EH (cell line): ENCODE results near the gene SNF8.
"Not testable (repeated sequence)": the region's sequence is repeated elsewhere in the genome, so short reads cannot be mapped to it uniquely, and the experiment has no call there.

Experiments used
- DNase-seq: peaks from one replicate; pipeline ENCODE4 v3.0.0-alpha.2; 2015; ENCODE audit warnings: low read depth

Gene SNF8, protein sequence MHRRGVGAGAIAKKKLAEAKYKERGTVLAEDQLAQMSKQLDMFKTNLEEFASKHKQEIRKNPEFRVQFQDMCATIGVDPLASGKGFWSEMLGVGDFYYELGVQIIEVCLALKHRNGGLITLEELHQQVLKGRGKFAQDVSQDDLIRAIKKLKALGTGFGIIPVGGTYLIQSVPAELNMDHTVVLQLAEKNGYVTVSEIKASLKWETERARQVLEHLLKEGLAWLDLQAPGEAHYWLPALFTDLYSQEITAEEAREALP

DNA sequence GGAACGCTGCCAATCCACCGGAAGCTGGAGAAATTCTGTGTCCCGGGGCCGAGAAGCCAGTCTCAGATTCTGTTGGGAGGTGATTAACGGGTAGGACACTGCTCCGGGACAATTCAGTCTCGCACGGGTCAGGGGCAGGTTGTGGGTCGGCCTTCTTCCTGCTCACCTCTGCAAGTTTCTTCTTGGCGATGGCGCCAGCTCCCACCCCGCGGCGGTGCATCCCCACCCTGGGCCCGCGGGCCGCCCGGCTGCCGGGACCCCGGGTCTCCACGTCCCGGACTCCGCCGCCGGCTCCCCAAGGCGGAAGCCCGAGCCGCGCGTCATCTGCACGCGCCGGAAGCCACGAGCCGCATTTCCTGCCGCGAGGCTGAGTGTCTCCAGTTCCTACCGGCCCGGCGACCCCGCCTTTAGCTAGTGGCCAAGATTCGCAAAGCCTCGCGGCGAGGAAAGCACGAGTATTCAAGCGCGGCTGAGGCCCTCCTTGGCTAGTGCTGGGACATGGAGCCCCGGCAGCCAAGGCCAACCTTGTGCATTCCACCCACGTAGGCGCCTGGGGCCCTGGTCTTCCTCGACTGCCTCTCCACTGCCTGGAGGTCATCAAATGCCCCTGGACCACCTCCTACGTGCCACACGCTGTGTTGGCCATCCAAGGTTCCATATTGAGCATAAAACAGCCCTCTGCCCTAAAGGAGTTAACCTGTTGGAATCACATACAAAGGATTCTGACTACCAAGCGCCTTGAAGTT lies at the start of gene SNF8:
Gene SNF8 (minus strand): TSS at position 328 of the 746 bp plus-strand sequence. CDS start 108 bp downstream, at position 220.
- DNase-seq: peak; percentile 89

DNA sequence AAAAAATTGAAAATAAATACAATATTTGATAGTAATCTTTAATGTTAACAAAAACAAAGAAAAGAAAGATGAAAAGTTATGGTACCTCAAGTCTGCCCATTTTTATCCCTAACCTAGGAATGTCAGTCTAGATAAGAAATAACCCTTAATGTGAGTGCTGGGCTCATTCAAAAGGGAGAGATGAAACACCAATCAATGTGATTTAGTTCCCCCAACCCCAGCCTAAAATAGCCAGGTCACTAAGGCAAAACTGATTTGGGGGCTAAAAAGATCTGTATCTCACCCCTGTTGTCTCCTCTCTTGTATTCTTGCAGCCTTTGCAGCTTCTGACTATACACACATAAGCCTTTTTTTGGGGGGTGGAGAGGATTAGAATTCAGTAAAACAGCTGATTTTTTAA lies 49.3 kb upstream of the SNF8 start:
- DNase-seq: no peak

DNA sequence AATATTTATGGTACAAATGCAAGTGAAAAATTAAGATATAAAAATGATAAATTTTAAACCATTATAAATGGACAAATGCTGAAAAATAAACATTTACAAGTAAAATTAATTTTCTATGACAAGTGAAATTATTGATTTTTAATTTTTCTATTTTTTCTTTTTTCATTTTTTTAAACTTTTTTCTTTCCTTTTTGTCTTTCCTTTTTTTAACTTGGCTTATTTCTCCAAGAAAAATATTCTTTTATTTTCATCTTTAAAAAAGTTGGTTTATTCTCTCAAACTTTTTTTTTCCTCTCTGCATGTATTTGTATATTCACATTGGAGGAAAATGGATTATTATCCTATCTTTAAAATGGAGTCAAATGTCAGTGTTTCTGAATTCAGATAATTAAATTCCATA lies 48.7 kb upstream of the SNF8 start:
- DNase-seq: no peak

DNA sequence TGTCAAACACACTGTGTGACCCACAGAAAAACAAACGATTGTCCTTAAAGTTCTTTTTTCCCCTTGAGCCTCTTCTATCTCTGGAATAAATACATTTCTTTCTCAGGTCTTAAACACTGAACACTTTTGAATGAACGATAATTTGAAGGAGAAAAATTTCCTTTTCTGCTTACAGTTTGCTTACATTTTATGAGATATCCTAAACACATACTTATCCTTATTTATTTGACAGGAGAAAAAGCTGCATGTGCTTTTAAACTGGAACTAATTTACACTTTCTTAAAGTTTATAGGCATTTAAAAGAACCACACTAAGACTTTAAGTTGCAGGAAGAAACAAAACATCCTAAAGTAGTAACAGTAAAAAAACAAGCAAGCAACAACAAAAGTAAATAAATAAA lies 47.8 kb upstream of the SNF8 start:
- DNase-seq: no peak

DNA sequence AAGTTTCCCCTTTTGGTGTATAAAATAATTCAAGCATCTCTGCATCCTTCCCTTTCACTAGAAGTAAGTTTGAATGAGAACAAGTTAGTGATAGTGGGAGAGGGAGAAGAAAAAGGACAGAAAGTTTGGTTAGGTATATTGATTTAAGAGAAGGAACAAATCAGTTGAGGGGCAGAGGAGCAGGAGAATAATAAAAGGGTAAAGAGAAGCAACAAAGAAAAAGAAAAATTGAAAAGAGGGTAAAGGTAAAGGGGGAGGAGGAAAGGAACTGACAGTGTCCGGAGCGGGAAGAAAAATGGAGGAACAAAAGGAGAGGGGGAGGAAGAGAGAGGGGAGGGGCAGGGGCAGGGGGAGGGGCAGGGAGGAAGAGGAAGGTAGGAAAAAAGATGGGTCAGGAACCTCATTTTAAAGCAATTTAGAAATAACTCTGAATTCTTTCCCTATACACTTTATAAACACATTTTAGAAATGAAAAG lies 46.3 kb upstream of the SNF8 start:
- no peak for DNase-seq

DNA sequence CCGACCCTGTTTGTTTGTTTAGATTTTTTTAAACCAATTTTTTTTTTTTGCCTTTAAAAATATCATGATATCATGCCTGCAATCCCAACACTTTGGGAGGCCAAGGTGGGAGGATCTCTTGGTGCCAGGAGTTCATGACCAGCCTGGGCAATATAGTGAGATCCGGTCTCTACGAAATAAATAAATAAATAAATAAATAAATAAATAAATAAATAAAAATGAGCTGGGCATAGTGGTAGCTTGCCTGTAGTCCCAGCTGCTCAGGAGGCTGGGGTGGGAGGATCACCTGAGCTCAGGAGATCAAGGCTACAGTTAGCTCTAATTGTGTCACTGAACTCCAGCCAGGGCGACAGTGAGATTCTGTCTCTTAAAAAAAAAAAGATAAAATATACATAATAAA lies 44.5 kb upstream of the SNF8 start:
- no peak for DNase-seq

DNA sequence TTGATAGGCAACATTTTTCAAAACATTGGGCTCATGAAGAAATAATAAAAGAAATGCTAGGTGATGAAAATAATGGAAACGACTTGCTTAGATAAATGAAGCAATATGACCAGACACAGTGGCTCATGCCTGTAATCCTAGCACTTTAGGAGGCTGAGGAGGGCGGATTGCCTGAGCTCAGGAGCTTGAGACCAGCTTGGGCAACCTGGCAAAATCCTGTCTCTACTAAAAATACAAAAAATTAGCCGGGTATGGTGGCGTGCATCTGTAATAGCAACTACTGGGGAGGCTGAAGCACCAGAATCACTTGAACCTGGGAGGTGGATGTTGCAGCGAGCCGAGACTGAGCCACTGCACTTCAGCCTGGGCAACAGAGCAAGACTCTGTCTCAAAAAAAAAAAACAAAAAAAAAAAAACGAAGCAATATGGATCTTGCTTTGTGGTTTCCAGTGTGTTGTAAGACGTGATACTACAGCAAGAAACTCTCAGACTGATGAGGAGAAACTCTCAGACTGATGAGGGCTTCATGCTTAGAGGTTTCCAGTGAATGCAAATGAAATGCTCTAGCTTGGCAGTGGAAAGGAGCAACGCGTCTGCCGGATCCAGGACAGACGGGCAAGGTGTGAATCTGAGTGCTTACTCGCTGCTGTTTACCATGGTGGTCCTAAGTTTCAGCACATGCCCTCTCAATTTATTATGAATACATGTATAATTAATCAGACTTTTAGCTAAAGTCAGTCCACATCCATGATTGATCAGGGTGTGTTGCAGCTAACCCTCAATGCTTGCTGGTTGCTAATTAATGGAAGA lies 41.0 kb upstream of the SNF8 start:
- no peak for DNase-seq

DNA sequence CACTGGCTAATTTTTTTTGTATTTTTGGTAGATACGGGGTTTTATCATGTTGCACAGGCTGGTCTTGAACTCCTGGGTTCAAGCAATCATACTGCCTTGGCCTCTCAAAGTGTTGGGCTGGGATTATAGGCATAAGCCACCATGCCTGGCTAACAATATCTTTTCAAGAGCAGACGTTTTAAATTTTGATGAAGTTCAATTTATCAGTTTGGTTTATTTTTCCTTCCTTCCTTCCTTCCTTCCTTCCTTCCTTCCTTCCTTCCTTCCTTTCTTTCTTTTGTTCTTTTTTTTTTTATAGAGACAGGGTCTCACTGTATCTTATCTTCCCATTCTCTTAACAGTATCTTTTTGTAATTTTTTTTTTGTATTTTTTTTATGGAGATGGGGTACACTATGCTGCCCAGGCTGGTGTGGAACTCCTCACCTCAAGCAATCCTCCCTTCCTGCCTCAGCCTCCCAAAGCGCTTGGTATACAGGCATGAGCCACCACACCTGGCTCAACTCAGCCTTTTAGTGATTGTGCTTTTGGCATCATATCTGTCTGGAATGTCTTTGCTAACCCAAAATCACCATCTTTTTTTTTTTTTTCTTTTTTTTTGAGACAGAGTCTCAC lies 37.4 kb upstream of the SNF8 start:
- DNase-seq: no peak

DNA sequence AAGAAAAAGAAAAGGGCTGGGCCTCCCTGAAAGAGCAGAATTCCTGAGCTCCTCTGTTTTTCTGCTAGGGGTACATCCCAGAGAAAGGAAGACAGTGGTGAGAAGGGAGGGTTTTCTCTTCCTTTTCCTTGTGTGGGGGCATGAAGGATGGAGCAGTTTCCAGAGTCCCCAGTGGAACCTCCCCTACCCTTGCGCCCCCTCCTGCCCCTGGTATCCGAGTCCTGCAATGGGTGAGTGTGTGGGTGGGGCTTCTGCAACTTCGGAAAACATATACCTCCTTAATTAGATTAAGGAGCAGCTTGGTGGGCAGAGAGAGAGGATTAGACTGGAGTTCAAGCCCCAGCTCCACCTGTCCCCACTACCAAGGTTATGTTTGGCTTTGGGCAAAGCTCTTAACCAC lies 29.2 kb upstream of the SNF8 start:
- DNase-seq: no peak

DNA sequence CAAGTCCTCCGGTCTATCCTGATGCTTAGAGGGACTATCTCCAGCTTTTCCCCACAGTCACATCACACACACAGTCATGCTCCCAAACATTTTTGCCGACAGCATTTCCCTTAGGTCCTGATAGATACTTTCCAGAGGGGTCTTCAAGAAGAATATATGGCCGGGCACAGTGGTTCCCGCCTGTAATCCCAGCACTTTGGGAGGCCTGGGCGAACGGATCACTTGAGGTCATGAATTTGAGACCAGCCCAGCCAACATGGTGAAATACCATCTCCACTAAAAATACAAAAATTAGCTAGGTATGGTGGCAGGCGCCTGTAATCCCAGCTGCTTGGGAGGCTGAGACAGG lies 28.1 kb upstream of the SNF8 start:
- DNase-seq: no peak

DNA sequence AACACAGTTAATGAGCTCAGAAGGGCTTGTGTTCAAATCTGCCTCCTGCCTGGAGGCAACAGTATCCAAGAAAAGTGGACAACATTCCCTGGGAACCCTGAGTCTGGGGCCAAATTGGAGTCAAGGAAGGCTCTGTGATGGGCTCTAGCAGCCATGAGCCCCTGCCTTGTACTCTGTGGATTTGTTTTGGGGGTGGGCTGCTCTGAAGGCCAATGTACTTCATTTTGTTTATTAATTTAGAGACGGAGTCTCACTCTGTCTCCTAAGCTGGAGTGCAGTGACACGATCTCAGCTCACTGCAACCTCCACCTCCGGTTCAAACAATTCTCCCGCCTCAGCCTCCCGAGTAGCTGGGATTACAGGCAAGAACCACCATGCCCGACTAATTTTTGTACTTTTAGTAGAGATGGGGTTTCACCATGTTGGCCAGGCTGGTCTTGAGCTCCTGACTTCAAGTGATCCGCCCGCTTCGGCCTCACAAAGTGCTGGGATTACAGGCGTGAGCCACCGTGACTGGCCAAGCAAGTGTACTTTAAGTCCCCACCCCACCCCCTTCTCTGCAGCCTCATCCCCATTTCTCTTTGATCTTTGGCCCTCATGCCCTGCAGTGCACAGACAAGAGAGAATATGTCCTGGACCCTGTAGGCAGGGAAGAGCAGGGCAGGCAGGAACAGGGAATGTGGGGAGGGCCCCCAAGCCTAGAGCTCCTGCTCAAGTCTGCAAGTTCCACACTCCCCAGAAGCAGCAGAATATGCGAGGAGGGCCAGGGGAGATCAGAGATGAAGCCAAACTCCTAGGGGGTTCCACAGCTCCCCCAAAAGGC lies 26.4 kb upstream of the SNF8 start:
- no peak for DNase-seq

DNA sequence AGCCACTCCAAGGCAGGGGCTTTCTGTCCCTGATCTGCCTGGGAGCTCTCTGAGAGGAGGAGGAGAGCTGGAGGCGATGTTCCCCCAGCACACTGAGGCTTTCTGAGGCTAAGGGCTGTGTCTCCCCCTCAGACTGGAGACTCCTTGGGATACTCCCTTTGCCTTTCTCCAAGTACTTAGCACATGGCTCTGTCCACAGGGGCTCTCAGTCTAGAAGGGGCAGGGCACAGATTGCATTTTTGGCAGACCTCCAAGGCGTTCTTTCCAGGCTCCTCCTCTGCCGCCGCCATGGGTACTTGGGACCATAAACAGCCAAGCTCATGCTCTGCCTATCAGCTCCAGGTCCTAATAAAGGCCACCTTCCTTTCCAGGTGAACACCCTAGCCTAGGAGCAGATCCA lies 25.6 kb upstream of the SNF8 start:
- peak; percentile 36 for DNase-seq

DNA sequence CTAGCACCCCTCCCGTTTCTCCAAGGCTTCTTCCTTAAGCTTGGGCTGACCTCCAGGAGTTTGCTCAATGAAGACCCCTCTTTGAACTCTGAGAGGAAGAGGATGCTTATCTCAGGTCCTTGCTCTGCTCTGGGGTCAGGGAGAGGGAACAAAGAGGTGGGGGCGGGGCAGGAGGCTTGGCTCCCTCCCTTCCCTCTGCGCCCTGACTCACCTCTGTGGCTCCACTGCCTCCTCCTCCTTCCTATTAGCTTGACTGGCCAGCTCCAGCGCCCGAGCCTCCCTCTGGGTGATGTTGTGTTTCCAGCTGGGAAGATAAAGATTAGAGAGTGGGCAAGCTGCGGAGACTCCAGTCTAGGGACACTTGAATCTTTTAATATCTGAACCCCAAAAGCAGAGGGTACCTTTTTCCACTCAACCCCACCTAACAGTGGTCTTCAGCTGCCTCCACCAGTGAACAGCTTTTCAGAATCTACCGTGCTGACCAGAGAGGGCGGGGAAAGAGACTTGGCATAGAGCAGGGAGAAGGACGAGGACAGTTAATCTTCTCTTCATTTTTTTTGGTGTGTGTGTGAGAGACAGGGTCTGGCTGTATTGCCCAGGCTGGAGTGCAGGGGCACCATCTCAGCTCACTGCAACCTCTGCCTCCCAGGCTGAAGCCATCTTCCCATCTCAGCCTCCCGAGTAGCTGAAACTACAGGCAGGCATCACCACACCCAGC lies 17.0 kb upstream of the SNF8 start:
- peak; percentile 66 for DNase-seq

DNA sequence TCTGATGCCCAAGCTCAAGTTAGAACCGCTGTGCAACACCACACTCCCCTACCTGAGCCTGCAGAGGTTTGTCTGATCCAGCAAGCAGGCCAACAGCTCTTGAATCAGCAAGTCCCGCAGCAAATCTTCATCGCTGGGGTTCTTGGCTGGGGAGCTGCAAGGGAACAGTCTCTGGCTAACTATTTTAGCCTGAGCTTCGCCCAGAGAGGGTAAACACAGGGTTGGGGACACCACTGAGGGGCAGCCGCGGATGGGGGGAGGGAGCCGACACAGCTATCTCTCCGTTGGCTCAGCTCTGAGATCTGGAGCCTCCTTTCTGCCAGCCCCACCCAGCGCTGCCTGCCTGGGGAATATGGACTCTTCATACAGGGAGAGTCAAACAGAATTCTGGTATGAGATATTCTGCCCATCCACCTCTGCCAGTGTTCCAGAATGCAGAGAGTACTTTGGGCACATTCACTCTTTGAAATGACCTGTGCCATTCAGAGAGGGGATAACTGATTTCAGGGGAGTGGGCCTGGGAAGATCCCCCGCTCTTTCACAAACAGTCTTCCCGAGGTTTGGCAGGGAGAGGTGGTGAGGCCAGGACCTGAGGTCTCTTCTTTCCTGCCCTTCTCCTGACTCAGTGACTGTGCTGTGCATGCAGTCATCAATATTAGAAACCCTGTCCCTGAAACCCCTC lies 16.3 kb upstream of the SNF8 start:
- DNase-seq: no peak

DNA sequence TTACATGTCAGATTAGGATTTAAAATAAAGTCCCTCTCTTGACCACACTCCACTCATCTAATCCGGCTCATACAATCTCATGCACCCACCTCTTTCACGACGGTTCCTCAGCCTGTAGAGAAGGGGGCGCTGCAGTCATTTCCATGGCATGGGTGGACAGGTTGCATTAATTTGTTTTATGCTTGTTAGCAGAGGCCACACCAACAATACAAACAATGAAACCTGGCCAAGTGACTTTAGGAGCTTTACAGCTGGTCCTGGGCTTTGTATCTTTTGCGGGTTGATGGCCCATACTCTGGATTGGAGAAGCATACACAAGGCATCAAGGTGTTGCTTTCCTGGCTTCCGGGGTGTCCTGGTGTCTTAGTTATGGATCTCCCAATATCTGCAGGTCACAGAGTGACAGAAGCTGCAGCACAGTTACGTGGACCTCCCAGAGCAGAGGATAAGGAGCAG lies 9.7 kb upstream of the SNF8 start:
- peak; percentile 54 for DNase-seq

DNA sequence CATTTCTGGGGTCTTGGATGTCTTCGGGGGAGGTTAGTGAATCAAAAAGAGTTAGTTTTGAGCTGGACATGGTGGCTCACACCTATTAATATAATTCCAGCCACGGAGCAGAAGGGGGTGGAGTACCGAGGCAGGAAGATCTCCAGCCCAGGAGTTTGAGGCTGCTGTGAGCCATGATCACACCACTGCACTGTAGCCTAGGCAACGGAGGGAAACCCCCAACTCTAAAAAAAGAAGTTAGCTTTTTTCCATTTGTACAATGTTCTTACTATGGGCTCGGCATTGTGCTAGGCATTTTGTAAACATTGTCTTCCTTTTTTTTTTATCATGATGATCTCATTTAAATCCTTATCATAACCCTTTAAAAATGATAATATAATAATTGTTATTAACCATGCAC lies 8.3 kb upstream of the SNF8 start:
- DNase-seq: no peak

DNA sequence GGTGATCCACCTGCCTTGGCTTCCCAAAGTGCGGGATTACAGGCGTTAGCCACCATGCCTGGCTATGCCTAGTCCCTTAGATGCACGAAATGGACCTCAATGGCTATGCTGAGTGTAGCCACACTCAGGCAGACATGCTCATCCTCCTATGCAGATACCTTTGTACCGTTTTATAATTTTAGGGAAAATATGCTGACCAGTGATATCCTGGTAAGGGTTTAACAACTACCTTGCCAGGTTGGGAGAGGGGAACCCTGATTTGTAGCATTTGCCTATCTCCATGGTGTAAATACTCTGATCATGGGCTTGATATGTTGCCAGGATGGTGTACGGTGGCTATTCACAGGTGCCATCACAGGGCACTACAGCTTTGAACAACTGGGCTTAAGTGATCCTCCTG lies 6.9 kb upstream of the SNF8 start:
- no peak for DNase-seq

DNA sequence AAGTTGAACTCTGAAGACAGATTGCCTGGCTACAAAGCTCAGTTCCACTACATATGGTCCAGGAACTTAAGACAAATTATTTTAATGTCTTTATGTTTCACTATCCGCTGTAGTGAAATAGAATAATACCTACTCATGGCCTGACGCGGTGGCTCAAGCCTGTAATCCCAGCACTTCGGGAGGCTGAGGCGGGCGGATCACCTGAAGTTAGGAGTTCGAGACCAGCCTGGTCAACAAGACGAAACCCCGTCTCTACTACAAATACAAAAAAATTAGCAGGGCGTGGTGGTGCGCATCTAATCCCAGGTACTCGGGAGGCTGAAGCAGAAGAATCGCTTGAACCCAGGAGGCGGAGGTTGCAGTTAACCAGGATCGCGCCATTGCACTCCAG lies 614 bp upstream of the SNF8 start:
- DNase-seq: not testable (repeated sequence)

DNA sequence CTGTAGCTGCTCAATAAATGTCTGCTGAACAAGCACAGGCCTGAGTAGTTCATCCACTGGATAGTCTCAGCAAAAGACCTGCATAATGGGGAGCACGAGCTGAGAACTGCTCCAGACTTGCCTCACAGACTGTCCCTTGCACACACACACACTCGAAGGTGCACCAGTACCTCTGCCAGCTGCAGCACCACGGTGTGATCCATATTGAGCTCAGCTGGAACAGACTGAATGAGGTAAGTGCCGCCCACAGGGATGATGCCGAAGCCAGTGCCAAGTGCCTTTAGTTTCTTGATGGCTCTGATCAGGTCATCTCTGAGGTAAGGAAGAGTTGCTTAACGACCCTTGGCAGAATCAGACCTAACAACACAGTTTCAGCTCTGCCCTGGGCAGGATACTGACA lies 11.6 kb downstream of the SNF8 start:
- DNase-seq: no peak

DNA sequence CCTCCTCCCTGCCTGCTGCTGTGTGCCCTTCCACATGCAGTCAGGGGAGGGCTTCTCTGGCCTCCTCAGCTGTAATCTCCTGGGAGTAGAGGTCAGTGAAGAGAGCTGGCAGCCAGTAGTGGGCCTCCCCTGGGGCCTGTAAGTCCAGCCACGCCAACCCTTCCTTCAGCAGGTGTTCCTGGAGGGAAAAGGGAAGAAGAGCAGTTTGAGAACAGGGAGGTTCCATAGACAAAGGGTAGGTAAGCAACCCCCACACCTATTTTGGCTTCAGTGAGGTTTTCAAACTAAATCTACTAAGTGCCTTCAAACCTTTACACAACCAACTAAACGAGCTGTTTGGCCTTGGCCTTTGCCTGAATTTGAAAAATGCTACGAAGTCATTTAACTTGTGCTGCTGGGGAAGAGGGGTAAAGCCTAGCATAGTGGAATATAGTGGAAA lies 14.2 kb downstream of the SNF8 start:
- DNase-seq: no peak
